ENCODE measurements around the gene DNAJC7.

Gene DNAJC7

GRCh38 chr17:42016941-42017865, at the start of gene DNAJC7:
TSS of gene DNAJC7 (minus strand) at chr17:42017439. CDS start at chr17:42017416, 23 bp downstream.
- in situ Hi-C loops (cut with MboI; ENCODE audit: low sequenced_read_pairs), result no loop called here

- in situ Hi-C loops (cut with MboI; ENCODE audit: low sequenced_read_pairs), result no loop called here
These were observed 48.0 kb upstream of the DNAJC7 start for GRCh38 chr17:42065201-42065600.

DNA sequence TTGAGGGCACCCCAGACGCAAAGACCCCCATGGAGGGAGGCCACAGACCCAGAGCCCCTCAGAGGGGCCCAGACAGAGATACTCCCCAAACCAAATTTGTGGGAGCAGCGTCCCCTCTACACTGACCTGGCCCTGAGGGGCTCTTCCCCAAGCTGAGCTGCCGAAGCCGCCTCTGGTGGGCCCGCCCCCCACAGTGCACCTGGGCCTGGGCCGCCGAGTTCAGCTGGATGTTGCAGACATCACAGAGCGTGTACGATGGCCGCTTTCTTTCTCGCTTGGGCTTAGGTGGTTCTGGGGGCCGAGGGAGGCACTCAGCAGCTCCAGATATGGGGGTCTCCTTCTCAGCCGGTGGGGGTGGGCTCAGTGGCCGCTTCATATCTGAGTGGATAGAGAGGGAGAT, 45.4 kb upstream of the DNAJC7 start:
- in situ Hi-C loops (cut with MboI; ENCODE audit: low sequenced_read_pairs), result no loop called here

DNA sequence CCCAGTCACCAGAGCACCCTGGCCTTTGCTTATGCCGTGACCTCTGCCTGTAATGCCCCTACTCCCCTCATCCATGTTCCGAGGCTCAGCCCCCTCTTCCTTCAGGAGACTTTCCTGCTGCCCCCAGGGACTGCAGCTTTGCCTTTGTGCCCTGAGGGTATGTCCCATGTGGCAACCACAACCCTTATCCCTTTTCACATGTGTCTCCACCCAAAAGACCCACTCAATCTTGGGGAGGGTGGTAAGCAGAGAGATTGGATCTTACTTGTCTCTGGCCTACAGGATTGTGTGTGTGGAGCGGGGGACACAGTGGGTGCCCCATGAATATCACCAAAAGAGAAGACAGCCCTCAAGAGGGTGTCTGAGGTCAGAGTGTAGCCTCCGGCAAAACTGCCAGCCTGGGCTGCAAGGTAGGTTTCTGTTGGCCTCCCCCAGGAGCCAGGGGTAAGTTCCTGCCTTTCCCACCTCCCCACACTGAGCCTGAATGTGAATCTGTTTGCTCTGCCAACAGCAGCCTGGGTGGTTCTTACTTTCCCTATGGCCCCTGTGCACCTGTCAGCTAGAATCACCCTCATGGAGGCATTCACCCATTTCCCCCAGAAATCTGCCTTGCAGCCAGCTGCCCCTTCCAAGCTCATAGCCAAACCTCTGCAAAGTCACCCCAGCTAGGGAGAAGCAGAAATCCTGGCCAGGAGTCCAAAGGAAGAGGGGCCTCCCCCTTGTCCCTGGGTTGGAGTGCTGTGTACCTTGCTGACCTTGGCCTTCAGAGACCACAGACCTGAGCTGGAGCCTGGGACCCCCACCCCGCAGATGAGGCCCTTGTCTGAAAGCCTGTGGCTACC, 44.6 kb upstream of the DNAJC7 start:
- in situ Hi-C loops (cut with MboI; ENCODE audit: low sequenced_read_pairs), result no loop called here

GRCh38 chr17:42060231-42060630, 43.0 kb upstream of the DNAJC7 start:
- in situ Hi-C loops (cut with MboI; ENCODE audit: low sequenced_read_pairs), result no loop called here

GRCh38 chr17:42059815-42060214, 42.6 kb upstream of the DNAJC7 start:
- in situ Hi-C loops (cut with MboI; ENCODE audit: low sequenced_read_pairs), result no loop called here

DNA sequence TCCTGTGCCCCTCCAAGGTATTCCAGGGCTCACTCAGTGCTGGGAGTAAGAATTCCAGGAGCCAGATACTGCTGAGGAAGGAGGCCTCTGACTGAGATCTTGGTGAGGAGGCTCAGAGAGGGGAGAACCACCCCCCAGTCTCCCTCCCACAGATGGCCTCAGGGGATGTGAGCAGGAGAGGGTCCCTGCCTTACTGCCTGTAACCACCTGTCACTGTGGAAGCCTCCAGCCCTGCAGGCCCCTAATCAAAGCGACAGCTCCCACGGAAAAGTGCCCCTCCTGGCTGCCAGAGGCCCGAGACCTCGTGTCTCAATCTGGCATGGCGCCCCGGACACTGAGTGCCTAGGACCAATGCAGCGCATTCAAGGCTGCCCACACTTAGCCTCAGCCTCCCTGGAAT, 40.8 kb upstream of the DNAJC7 start:
- in situ Hi-C loops (cut with MboI; ENCODE audit: low sequenced_read_pairs), result no loop called here

- in situ Hi-C loops (cut with MboI; ENCODE audit: low sequenced_read_pairs), result no loop called here
These were observed 39.4 kb upstream of the DNAJC7 start for GRCh38 chr17:42056635-42057034.

- in situ Hi-C loops (cut with MboI; ENCODE audit: low sequenced_read_pairs), result no loop called here
These were observed 38.3 kb upstream of the DNAJC7 start for GRCh38 chr17:42055496-42055895.

GRCh38 chr17:42055027-42055426, 37.8 kb upstream of the DNAJC7 start:
- in situ Hi-C loops (cut with MboI; ENCODE audit: low sequenced_read_pairs), result no loop called here

- in situ Hi-C loops (cut with MboI; ENCODE audit: low sequenced_read_pairs), result no loop called here
These were observed 36.7 kb upstream of the DNAJC7 start for GRCh38 chr17:42053731-42054500.

DNA sequence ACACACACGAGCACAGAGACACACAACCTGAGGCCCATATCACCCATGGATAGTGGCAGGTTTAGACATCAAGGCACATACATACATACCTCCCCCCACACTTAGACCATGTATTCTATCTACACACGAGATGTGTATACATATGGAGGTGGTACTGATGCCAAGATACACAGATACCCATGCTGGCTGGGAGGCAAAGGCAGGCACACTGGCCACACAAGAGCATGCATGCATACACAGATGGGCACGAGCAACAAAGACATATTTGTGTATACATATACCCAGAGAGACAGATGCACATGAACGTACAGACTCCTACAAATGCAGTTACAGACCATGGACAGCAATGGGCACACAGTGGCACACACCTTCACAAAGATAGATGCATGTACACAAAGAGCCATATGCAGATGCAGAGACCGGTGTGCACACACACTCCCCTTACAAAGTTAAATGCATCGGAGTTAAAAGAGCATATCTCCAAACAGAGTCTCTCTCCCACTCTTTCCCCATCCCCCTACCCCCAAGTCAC, 35.2 kb upstream of the DNAJC7 start:
- in situ Hi-C loops (cut with MboI; ENCODE audit: low sequenced_read_pairs), result no loop called here

DNA sequence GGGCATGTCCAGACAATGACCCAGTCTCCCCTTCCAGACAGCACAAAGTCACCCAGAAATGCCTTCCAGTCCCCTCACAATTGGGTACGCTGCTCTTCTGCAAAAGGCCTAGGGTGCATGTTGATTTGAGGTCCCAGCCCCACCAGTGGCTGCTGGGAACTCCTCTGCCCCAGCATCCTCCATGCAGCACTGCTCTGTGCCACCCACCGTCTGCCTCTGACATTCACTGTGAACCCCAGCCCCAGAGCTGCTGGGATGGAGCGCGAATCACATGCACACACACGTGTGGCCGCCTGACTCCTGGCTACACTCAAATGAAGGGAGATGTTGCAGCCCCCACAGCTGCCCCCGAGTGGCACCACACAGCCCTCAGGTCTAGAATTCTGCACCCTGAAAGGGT, 34.4 kb upstream of the DNAJC7 start:
- in situ Hi-C loops (cut with MboI; ENCODE audit: low sequenced_read_pairs), result no loop called here

GRCh38 chr17:42051013-42051400, 33.8 kb upstream of the DNAJC7 start:
- in situ Hi-C loops (cut with MboI; ENCODE audit: low sequenced_read_pairs), result no loop called here

DNA sequence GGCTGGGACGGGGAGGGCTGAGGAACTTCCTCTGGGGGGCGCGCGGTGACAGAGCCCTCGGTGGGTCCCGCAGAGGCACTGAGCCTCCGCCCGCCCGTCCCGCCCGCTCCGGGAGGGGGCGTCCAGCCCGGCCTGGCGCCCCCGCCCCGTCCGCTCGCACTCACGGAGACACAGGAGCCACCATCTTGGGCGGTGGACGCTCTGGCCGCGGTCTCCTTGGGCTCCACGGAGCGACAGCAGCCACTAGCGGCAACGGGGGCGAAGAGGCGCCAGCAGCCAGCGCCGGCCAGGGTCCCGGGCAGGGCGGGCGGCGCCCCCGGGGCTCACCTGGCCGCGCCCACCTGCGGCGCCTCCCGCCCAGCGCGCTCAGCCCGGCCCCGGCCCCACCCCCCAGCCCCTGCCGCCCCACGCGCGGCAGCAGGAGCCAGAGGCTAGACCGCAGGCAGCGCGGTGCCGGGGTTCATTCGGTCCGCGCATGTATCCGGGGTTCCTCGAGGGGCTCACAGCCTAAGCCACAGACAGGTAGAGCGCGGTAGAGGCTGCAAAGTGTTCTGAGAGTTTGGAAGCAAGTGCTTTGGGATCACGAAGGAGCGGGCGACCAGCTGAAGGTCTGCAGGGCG, 33.3 kb upstream of the DNAJC7 start, which contains the start of gene C17orf113:
C17orf113 (minus strand) TSS at position 209 of the 620 bp plus-strand sequence. CDS start 7,225 bp downstream, outside the sequence.
- in situ Hi-C loops (cut with MboI; ENCODE audit: low sequenced_read_pairs), result no loop called here

DNA sequence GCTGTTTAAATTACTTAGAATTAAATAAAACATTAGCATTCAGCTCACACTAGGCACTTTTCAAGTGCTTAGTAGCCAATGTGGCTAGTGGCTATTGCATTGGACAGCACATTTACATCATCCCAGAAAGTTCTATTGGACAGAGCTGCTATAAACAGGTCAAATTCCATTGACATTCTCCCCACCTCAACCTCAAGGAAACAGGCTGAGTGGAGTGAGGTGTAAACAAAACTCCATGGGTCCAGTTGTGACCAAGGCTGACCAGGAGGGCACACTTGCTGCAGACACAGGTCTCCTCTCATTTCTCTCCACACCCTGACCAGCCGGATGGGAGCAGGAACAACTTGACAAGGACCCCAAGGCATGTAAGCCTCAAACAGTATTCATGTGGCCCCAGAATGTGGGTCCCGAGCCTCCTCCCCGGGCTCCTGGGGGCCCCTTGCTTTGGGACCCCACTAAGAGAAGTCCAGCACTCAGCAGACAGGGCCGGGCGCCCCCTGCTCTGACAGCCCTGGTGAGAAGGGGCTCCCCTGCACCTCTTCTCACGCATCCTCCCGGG, 32.7 kb upstream of the DNAJC7 start:
- in situ Hi-C loops (cut with MboI; ENCODE audit: low sequenced_read_pairs), result no loop called here

GRCh38 chr17:42047343-42047742, 30.1 kb upstream of the DNAJC7 start:
- in situ Hi-C loops (cut with MboI; ENCODE audit: low sequenced_read_pairs), result no loop called here

- in situ Hi-C loops (cut with MboI; ENCODE audit: low sequenced_read_pairs), result no loop called here
These were observed 28.5 kb upstream of the DNAJC7 start for GRCh38 chr17:42045719-42046118.

- in situ Hi-C loops (cut with MboI; ENCODE audit: low sequenced_read_pairs), result no loop called here
These were observed 25.5 kb upstream of the DNAJC7 start for GRCh38 chr17:42042598-42043319.

All from HL-60/S4 (cell line).